Fibroblast of mammary gland (primary cell): ENCODE data around the gene DUSP22.
"Not testable (repeated sequence)": the region's sequence is repeated elsewhere in the genome, so short reads cannot be mapped to it uniquely, and the experiment has no call there.

Source experiments
- DNase-seq: peaks from one replicate; pipeline ENCODE4 v3.0.0-alpha.2; 2010; ENCODE audit warnings: low read depth
- H3K4me3 ChIP-seq: 2 replicates; pipeline ENCODE4 v1.5.1; 2011; ENCODE audit warnings: low read depth, mild to moderate bottlenecking, low read length, moderate library complexity; ENCODE audit not compliant: control insufficient read depth
- TF ChIP-seq, protein P1 (sequence below): conservative IDR thresholded peaks from 2 replicates; pipeline ENCODE4 v1.5.1; 2011; ENCODE audit warnings: low read depth, low read length, inconsistent platforms; ENCODE audit not compliant: control insufficient read depth, insufficient read depth

DUSP22 gene

GRCh38 chr6:376827-377640 lies 84.7 kb downstream of the DUSP22 start:
- DNase-seq, result no peak
- TF ChIP-seq, protein P1, sequence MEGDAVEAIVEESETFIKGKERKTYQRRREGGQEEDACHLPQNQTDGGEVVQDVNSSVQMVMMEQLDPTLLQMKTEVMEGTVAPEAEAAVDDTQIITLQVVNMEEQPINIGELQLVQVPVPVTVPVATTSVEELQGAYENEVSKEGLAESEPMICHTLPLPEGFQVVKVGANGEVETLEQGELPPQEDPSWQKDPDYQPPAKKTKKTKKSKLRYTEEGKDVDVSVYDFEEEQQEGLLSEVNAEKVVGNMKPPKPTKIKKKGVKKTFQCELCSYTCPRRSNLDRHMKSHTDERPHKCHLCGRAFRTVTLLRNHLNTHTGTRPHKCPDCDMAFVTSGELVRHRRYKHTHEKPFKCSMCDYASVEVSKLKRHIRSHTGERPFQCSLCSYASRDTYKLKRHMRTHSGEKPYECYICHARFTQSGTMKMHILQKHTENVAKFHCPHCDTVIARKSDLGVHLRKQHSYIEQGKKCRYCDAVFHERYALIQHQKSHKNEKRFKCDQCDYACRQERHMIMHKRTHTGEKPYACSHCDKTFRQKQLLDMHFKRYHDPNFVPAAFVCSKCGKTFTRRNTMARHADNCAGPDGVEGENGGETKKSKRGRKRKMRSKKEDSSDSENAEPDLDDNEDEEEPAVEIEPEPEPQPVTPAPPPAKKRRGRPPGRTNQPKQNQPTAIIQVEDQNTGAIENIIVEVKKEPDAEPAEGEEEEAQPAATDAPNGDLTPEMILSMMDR, result no peak
- no peak overlapping the region for H3K4me3 ChIP-seq

- not testable (repeated sequence) for DNase-seq, H3K4me3 ChIP-seq
Observed at GRCh38 chr6:377641-378020, 85.3 kb downstream of the DUSP22 start.

DNA sequence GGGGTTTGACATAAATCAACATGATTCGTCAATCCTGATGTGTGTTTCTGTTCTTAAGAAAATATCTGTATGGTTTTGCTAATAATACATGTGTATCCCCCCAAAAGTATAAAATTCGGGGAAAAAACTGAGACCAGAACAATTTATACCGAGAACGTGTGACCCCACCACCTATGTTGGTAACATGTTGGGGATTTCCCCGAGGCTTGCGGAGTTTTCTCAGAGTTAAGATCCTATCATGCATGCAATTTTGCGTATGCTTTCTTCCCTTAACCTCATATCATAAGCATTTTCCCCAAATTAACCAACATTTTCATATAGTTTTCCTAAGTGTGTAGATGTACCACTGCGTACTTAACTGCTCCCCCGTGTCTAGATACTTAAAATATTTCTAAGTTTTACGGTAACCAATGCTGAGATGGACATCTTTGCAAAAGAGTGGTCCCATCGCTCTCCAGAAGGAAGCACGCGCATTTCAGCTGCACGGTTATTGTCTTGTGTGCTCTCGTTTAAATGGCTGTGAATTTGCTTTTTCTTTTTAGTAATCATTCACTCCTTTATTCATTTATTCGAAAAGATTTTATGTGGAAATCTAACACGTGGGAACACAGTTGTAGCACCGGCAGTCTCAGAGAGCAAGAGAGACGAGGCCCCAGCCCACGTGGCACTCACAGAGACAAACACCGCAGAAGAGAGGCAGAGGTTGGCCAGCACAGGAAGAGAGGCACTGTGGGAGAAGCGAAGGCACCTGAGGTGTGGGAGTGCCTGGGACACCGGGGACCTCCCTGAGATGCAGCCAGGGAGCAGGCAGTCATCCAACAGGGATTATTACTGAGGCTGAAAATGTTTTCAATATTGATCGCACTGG lies 86.0 kb downstream of the DUSP22 start:
- TF ChIP-seq, protein P1, result no peak
- no peak overlapping the region for H3K4me3 ChIP-seq
- DNase-seq, result no peak

- TF ChIP-seq, protein P1, result no peak
- no peak overlapping the region for H3K4me3 ChIP-seq
- no peak for DNase-seq
Observed at GRCh38 chr6:378958-379409, 86.7 kb downstream of the DUSP22 start.

DNA sequence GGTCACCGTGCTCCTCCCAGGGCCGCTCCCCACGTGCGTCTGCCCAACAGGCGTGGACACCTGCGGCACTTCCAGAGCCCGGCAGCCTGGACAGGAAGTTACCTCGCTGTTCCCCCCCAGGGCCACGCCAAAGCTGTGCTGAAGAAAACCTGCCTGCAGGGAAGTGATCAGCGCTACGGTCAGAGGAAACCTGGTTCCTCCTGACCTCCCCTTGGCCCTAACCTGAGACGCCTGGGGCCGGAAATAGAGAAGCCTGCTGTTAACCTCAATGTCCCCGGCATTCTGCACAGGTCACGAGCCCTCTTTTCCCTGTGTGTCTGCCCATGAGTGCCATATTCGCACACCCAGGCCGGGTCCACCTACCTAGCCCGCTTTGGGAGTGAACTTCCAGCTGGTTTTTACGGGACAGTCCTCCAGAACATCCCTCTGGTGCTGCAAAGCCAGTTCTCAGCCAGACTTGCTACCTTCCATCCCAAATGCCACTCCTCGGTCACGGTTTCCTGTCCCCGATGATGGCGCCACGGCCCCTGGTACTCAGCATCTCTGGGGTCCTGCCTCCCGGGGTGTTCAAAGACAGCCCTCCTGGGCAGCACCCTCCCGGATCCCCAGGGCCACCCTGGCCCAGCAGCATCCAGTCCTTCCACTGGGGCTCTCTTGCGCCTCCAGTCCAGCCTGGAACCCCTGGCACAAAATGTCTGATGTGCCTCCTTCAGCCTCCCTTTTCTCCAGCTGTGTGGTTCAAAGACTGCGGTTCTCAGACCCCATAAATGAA lies 87.3 kb downstream of the DUSP22 start:
- H3K4me3 ChIP-seq, result no peak overlapping the region
- DNase-seq, result no peak
- TF ChIP-seq, protein P1, result no peak

DNA sequence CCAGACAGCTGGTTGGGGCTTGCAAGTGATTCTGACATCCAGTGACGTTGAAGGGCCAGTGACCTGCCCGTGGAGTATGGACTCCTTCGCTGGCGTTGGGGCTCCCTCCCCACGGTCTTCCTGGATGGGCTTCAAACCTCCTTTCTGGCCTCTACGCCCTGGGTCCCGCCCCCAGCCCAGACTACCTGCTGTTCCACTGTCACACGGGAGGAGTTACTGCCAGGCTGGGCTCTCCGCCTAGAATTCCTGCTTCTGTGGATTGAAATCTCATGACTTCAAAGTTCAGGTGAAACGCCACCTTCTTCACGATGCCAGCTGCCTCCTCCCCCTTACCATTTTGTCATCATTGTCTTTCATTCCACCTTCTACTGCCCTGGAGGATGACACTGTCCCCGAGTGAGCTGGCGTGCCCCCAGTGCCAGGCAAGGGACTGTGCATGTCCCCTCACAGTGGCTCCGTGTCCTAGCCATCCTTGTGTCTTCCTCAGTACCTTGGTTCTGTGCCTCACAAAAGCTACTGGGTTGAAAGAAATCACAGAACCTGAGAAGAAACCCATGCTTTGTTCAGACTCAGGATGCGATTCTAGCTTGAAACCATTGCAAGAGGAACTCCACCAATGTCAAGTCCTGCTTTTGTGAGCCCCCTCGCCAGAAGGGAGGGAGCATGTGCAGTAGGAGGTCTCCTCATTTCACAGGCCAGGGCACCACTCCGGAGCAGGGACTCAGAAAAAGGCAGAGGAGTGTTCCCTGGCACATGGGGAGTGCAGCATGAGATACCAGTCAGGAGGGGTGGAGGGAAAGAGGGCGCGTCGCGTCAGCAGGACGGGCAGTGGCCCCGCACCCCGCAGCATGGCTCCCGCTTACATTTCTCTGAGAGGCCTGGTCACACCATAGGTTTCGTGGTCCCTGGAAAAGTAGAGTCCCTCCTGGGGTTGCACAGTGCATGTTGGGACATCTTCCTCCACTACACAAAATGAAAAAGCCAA lies 88.2 kb downstream of the DUSP22 start:
- no peak for DNase-seq
- TF ChIP-seq, protein P1, result no peak
- no peak overlapping the region for H3K4me3 ChIP-seq
